Measurements from ENCODE around the gene SMARCA5.

Gene SMARCA5, protein sequence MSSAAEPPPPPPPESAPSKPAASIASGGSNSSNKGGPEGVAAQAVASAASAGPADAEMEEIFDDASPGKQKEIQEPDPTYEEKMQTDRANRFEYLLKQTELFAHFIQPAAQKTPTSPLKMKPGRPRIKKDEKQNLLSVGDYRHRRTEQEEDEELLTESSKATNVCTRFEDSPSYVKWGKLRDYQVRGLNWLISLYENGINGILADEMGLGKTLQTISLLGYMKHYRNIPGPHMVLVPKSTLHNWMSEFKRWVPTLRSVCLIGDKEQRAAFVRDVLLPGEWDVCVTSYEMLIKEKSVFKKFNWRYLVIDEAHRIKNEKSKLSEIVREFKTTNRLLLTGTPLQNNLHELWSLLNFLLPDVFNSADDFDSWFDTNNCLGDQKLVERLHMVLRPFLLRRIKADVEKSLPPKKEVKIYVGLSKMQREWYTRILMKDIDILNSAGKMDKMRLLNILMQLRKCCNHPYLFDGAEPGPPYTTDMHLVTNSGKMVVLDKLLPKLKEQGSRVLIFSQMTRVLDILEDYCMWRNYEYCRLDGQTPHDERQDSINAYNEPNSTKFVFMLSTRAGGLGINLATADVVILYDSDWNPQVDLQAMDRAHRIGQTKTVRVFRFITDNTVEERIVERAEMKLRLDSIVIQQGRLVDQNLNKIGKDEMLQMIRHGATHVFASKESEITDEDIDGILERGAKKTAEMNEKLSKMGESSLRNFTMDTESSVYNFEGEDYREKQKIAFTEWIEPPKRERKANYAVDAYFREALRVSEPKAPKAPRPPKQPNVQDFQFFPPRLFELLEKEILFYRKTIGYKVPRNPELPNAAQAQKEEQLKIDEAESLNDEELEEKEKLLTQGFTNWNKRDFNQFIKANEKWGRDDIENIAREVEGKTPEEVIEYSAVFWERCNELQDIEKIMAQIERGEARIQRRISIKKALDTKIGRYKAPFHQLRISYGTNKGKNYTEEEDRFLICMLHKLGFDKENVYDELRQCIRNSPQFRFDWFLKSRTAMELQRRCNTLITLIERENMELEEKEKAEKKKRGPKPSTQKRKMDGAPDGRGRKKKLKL

DNA sequence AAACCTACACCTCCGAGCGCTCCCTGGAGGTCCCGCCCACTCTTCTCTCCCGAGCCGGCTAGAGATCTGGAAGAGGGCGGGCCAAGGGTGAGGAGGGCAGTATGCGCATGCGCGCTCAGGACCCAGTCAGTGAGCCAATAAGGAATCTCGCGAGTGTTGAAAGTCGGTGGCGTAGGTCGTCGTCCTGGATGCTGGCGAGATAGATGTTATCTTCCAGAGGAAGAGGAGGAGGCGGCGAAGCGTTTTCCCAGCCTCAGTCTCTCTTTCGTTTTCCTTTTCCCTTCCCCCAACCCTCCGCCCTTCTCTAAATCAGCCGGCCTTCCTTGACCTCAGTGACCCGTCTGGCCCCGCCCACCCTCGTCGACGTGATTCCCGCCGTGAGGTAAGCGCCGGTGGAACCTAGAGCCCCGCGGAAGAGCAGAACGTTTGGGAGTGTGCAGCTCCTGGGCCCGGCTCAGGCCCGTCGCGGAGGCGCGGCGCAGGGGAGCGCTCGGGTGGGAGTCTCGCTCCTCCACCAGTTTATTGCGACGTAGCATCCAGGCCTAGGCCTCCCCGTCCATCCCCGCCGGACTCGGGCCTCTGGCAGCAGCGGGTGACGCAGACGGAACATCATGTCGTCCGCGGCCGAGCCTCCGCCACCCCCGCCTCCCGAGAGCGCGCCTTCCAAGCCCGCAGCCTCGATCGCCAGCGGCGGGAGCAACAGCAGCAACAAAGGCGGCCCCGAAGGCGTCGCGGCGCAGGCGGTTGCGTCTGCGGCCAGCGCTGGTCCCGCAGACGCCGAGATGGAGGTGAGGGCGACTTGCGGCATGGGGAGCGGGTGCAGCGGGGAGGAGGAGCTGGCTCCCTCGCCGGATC lies at the start of gene SMARCA5:
Gene SMARCA5, plus strand, starts transcription at position 389 of the 855 bp plus-strand sequence. Its CDS starts 223 bp downstream, at position 612.
- TF ChIP-seq, protein P1, sequence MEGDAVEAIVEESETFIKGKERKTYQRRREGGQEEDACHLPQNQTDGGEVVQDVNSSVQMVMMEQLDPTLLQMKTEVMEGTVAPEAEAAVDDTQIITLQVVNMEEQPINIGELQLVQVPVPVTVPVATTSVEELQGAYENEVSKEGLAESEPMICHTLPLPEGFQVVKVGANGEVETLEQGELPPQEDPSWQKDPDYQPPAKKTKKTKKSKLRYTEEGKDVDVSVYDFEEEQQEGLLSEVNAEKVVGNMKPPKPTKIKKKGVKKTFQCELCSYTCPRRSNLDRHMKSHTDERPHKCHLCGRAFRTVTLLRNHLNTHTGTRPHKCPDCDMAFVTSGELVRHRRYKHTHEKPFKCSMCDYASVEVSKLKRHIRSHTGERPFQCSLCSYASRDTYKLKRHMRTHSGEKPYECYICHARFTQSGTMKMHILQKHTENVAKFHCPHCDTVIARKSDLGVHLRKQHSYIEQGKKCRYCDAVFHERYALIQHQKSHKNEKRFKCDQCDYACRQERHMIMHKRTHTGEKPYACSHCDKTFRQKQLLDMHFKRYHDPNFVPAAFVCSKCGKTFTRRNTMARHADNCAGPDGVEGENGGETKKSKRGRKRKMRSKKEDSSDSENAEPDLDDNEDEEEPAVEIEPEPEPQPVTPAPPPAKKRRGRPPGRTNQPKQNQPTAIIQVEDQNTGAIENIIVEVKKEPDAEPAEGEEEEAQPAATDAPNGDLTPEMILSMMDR (IDR thresholded peaks at IDR 0.05; ENCODE audit: low read depth, low read length) = no peak
- DNase-seq (ENCODE audit: extremely low read depth, low read depth) = peak; percentile 95

DNA sequence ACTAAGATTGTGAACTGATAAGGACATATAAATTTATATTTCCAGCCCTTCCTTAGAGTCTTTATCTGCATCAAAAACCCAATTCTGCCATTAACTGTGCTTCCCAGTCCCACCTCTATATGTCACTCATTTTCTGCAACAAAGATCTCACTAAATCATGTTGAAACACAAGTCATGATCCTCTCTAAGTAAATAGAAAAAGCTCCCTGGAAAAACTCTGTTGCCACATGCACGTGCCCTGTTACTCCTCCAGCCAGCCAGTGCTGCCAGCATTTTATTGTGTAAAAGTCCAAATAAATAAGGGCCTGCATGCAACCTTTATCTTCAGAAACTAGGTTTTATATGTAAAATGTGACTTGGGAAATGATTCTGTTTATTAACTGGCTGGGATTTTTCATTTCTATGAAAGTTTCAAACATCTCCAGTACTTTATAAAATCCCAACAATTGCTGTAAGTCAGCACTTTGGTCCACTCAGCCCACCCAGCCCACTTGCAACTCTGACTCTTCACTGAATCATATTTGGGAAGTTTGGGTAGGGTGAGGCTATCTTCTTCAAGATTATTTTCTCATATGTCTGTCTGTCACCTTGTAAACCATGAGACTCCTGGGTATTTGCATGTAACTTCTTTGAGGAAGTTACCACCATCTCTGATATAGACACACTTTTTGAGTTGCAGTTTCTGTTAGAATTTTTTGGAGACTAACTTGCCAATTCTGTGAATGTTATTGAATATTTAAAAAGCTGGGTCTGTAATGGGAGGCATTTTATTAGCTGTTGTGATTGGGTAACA lies 40.0 kb upstream of the SMARCA5 start:
- no peak for DNase-seq (ENCODE audit: extremely low read depth, low read depth)
- TF ChIP-seq, protein P1 (IDR thresholded peaks at IDR 0.05; ENCODE audit: low read depth, low read length) = no peak

DNA sequence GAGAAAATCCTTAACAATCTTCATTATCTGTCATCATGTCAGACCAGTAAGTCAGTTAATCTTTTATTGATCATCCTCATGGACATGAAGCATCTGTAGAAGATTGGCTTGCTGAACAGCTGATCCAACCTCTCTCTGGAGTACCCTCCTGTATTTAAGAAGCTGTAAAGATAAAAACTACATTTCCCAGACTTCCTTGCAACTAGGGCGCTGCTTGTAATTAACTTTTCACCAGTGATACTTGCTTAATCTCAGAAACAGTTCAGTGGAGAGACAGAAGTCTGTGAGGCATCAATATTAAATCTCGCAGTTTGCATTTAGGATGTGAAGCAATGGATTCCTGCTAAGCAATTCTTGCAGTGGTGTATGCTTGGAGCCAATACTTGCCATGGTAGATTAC lies 36.0 kb upstream of the SMARCA5 start:
- TF ChIP-seq, protein P1 (IDR thresholded peaks at IDR 0.05; ENCODE audit: low read depth, low read length) = no peak
- DNase-seq (ENCODE audit: extremely low read depth, low read depth) = no peak

DNA sequence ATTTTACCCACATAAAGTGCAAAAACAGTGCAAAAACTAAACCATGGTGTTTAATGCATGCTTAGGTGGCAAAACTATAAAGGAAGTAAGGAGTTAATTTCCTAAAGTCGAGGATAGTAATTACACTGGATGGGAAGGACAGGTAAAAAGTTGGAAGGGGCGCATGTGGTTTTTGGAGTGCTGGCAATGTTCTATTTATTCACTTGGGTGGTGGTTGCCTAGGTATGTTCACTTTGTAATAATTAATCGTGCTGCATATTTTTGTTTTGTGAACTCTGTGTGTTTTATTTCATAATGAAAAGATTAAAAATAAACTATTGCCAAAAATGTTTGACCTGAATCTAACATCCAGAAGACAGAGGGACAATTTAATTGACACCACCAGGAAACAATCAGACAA lies 32.1 kb upstream of the SMARCA5 start:
- DNase-seq (ENCODE audit: extremely low read depth, low read depth) = no peak
- TF ChIP-seq, protein P1 (IDR thresholded peaks at IDR 0.05; ENCODE audit: low read depth, low read length) = no peak

DNA sequence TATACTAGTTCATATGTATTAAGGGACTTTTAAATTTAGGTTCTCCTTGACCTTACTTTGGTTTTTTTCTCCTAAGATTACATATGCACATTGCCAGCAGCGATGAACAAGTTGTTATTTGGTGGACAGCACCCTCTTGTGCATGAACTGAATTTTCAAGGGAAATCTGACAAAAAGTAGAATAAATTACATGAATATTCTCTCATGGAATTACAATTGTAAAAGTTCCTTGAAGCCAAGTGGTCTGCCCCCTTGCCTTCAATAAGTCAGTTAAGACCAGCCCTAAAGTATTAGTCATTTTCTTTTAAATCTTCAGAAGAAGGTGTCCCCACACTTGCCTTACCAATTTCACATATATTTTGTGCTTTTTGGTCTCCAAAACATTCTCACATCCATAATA lies 30.7 kb upstream of the SMARCA5 start:
- TF ChIP-seq, protein P1 (IDR thresholded peaks at IDR 0.05; ENCODE audit: low read depth, low read length) = peak; percentile 62
- peak; percentile 24 for DNase-seq (ENCODE audit: extremely low read depth, low read depth)

DNA sequence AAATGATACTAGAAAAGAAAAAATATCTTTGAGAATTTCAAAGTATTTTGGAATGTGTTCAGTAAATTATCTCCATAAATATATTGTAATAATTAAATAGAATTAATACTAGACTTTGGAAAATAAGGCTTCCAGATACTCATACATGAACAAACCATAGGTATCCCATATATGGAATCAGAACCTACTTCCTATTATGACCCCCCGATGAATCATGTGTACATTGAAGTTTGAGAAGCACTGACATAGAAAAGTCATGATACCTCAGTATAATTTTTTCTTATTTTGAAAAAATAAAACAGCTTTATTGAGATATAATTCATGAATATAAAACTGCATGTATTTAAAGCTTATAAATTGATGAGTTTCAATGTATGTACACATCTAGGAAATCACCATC lies 27.2 kb upstream of the SMARCA5 start:
- TF ChIP-seq, protein P1 (IDR thresholded peaks at IDR 0.05; ENCODE audit: low read depth, low read length) = no peak
- DNase-seq (ENCODE audit: extremely low read depth, low read depth) = no peak

All from AG09319 (cell line).